Keratinocyte (primary cell): ENCODE results near the gene CSTA.

ENCODE experiments used
- CTCF ChIP-seq, 3 experiments: IDR thresholded peaks in 1 of 3; conservative IDR thresholded peaks in 1 of 3; optimal IDR thresholded peaks in 1 of 3; 2 replicates in 2 of 3; 3 replicates in 1 of 3; pipeline versions ENCODE3 to v1.5.1; 2011; ENCODE audit warnings: low read length in 3 of 3, mild to moderate bottlenecking in 3 of 3, moderate library complexity in 2 of 3, control low read depth in 1 of 3, inconsistent platforms in 1 of 3; ENCODE audit not compliant: insufficient read depth in 2 of 3; ENCODE audit errors: extremely low read depth in 1 of 3
- EZH2 ChIP-seq: IDR thresholded peaks from one replicate; pipeline ENCODE4 v1.6.1; 2012; ENCODE audit warnings: inconsistent platforms, mild to moderate bottlenecking, low read length, moderate library complexity

- TF ChIP-seq CTCF (optimal IDR thresholded peaks at IDR 0.05 in 1 of 3, IDR thresholded peaks at IDR 0.05 in 1 of 3, conservative IDR thresholded peaks at IDR 0.05 in 1 of 3; ENCODE audit: extremely low read depth in 1 of 3, insufficient read depth in 2 of 3, low read length in 3 of 3) (no peak), EZH2 (no peak)
Observed at GRCh38 chr3:122358703-122359032, 33.6 kb downstream of the CSTA start.
